GM19463 (cell line): Measurements from ENCODE around the gene UBE2G1.
"Not testable (repeated sequence)": the region's sequence is repeated elsewhere in the genome, so short reads cannot be mapped to it uniquely, and the experiment has no call there.

ENCODE experiments used
- ATAC-seq: cut with Tn5 transposase; IDR thresholded peaks from one replicate; pipeline ENCODE4 v1.9.1; 2021; ENCODE audit warnings: mild to moderate bottlenecking, moderate library complexity; ENCODE audit not compliant: unreplicated experiment

The UBE2G1 gene

DNA sequence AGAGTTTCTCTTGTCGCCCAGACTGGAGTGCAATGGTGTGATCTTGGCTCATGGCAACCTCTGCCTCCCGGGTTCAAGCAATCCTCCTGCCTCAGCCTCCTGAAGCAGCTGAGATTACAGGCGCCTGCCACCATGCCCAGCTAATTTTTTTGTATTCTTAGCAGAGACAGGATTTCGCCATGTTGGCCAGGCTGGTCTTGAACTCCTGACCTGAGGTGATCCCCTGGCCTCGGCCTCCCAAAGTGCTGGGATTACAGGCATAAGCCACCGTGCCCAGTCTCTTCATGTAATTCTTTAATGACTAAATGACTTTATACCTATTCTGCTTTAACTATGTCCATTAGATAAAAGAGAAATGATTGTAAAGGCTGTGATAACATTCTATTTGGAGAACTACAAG lies 111.2 kb downstream of the UBE2G1 start:
- ATAC-seq, result not testable (repeated sequence)

DNA sequence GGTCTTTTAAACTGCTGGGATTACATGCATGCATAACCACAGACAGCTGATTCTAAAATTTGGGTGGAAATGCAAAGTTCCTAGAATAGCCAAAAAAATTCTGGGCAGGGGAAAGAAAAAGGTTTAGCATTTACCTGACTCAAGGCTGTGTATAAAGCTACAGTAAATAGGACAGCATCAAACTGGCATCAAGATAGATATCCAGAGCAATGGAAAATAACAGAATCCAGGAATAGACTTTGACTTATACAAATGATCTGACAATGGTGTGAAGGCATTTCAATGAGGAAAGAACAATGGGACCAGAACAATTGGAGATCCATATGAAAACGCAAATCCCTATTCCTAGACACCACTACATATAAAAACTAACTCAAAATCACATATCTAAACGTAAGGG lies 115.6 kb downstream of the UBE2G1 start:
- no peak for ATAC-seq

DNA sequence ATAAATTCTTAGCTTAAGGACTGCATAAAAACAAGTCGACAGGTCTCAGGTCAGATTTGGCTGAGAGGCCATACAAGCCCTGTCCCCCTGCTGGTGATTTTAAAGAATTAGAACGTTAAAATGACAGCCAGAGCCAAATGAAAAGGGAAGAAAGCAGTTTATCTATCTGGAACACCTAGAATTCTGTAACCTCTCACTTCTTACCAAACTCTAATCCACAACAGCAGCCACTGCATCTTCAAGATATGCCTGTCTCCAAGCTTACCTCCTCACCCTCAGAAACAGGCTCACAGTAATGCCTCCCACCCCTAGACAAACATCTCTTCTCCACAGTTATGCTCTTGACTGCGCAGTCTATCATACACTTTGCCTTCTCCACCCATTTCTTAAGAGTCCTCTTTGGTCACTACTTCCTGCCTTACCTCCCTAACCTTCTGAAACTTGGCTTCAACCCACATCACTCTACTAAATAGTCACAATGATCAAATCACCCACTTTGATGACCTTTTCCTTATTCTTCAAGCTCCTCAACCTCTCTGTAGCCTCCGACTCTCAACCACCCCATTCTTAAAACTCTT lies 116.9 kb downstream of the UBE2G1 start:
- ATAC-seq, result no peak

DNA sequence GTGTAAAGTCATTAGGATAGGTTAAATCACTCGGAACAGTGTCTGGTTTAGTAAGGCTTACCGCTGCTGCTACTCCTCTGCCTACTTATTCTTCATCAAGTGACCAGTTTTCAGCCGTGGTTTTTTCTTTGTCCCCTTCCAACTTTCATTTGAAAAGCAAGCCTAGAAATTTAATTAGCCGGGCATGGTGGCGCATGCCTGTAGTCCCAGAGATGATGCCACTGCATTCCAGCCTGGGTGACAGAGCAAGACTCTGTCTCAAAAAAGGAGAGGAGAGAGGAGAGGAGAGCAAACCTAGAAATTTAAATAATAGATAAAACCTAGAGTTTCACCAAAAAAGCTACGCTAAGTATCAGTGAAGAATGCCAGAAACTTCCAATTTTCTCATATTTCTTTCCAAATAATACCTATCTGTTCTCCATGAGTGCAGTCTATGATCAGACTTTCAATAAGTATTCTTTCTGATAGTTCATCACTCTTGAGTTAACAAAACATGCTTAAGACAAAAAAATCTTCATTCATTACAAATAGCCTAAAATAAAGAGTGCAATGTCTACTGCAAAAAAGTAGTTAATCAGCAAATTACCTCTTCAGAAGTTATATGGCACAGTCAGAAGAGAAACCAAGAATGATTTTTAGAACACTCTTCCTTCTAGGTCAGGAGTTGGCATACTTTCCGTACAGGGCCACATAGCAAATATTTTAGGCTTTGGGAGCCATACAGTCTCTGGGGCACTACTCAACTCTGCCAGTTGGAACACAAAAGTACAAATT lies 117.8 kb downstream of the UBE2G1 start:
- no peak for ATAC-seq

DNA sequence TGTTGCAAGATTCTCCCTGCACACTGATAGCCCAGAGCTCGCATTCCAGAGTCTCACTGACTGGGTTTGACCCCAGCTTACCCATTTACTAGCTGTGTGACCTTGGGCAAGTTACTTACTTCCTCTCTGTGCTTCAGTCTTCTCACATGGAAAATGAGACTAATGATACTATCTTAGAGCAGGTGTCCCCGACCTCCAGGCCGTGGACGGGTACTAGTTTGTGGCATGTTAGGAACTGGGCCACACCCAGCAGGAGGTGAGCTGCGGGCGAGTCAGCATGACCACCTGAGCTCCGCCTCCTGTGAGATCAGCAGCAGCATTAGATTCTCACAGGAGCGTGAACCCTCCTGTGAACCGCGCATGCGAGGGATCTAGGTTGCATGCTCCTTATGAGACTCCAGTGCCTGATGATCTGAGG lies 118.5 kb downstream of the UBE2G1 start:
- ATAC-seq, result no peak

DNA sequence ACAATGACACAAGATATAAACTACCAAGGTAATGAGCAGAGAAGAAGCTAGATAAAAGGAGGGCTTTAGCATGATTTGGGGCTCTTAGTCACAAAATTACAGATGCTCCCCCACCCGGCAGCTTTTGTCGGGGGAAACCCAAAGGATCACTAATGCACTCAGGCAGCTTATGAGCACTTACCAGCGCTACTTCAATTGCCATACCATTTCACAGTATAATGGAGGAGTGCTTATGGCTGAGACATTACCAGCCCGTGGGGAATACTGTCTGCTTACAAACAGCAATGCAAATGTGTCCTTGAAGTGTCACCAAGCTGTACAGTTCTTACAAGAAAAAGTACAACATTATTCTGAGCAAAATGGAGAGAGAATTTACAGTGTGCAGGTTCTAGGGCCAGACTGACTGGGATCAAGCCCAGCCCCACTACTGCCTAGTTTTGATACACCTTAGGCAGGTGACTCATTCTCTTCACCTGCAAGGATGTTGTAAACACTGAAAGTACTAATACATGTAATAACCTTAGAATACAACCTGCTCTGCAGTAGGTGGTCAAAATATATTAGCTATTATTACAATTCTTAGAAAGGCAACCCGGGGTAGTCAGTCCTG lies 119.0 kb downstream of the UBE2G1 start:
- no peak for ATAC-seq

DNA sequence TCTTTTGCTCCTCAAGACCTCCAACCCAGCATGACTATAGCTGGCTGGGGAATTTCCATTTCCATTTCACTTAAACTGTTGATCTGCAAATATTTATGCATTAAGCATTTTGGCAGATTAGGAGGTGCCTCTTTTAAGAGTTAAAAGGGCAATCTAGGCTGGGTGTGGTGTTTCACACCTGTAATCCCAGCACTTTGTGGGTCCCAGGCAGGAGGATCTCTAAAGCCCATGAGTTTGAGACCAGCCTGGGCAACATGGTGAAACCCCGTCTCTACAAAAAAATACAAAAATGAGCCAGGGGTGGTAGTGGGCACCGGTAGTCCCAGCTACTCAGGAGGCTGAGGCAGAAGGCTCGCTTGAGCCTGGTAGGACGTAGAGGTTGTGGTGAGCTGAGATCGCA lies 119.8 kb downstream of the UBE2G1 start:
- no peak for ATAC-seq

DNA sequence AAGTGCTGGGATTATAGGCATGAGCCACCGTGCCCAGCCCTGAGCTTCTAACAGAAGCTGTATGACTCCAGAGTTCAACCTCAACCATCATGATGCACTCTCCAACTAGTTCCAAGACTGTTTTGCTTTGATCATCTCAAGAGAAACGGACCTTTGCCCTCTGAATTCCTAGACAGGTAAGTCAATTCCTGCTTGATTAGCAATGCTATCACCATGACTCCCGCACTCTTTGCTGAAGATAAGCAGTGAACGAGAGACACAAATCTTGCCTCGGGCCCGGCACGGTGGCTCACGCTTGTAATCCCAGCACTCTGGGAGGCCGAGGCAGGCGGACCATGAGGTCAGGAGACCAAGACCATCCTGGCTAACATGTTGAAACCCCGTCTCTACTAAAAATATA lies 124.9 kb downstream of the UBE2G1 start:
- no peak for ATAC-seq

DNA sequence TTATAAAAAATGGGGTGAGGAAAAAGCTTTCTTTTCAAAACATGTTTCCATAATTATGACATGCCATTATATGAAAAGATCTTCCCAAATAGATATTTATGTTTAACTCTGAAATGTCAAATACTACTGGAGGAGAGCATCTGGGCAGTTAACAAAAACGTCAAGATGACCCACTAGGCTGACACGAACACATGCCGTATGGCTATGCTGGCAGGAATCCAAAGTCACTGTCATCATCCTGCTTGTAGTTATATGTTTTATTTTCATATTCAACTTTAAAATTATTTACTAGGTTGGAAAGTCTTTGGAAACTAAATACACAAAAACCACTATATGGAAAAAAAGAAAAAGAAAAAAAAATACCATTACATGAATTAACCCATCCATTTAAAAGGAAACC lies 130.0 kb downstream of the UBE2G1 start:
- no peak for ATAC-seq

DNA sequence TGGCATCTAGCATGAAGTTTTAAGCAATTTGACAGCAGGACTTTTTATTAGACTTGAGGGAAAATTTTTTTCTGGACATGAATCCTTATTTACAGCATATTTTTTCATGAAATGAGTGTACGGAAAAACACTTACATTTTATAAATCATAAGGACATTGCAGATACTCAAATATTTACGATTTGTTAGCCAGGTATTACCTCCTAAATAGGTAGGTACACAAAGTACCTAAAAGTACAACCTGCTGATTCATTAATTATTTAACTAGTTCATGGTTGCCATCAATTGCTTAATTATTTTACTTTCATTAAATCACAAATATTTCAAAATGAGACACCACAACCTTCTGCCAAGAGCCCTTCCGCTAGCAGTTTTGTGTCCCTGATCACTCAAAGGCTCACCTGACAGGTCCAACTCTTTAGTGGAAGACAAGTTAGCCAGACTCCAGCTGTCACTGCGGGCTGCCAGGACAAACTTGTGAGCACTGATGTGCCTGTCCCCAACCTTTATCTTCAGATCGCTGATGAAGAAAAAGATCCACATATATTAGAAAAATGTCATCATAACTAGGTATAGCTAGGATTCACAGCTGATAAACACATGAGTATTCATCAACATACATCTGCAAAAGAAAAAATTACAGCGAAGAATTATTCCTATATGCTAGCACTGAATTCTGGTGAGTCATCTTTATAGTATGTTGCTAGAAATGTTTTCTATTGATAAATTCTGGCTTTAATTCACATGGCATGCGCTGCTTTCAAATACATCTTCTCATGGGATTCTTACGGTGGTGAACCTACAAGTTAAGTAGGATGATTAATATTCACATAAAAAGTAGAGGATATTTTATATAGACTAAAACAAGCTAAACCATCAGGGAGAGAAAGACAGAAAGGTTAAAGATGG lies 130.8 kb downstream of the UBE2G1 start:
- no peak for ATAC-seq

DNA sequence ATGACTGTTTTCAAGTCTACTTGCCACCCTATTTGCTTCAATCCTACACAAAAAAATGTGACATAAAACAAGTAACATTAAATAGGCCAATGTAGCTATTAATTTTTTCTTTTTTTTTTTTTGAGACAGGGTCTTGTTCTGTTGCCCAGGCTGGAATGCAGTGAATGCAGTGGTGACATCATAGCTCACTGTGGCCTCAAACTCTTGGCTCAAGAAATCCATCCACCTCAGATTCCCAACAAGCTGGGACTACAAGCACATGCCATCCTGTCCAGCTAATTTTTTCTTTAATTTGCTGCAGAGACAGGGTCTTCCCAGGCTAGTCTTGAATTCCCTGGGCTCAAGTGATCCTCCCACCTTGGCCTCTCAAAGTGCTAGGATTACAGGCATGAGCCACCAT lies 132.1 kb downstream of the UBE2G1 start:
- no peak for ATAC-seq

DNA sequence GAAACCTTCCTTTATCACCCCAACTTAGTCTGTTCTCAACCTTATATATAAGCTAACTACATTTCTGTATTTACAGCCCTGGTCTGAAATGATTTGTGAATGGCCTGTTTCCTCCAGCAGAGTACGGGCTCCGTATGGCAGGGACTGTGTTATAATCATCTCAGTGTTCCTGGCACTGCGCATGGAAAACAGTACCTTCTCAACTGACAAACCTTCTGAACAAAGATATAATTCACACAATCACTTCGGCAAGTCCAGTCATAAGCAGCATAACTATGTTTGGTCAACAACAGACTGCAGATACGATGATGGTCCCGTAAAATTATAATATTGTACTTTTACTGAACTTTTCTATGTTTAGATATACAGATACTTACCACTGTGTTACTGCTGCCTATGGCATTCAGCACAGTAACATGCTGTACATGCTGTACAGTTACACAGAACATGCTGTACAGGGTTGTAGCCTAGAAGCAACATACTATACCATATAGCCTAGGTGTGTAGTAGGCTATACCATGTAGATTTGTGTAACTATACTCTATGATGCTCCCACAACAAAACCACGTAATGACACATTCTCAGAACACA lies 132.7 kb downstream of the UBE2G1 start:
- no peak for ATAC-seq

DNA sequence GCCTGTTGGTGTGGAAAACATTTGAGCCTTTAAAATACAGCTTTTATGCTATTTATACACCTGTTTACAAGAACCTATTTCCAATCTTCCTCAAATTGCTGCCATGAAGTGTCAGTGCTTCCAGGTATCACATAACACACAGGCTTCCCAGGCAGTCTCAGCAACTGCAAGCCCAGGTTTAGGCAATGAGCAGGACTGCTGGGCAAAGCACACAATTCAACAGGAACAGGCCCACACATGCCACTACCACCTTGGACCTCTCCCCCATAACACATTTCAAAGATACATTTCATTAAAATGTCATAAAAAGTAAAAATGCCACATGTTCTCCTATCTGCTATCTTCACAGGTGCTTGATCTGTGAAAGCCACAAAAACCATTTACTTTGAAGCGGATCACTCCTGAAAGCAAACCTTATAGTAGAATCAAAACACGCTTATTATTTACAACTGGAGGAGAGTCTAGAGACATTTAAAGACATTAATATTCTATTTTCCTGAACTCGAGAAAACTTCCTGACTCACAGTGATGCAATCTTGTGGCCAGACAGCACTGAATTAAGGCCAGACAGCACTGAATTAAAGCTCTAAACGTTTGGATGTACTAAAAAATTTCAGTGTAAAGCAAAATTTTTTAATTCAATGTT lies 134.2 kb downstream of the UBE2G1 start:
- ATAC-seq, result no peak

DNA sequence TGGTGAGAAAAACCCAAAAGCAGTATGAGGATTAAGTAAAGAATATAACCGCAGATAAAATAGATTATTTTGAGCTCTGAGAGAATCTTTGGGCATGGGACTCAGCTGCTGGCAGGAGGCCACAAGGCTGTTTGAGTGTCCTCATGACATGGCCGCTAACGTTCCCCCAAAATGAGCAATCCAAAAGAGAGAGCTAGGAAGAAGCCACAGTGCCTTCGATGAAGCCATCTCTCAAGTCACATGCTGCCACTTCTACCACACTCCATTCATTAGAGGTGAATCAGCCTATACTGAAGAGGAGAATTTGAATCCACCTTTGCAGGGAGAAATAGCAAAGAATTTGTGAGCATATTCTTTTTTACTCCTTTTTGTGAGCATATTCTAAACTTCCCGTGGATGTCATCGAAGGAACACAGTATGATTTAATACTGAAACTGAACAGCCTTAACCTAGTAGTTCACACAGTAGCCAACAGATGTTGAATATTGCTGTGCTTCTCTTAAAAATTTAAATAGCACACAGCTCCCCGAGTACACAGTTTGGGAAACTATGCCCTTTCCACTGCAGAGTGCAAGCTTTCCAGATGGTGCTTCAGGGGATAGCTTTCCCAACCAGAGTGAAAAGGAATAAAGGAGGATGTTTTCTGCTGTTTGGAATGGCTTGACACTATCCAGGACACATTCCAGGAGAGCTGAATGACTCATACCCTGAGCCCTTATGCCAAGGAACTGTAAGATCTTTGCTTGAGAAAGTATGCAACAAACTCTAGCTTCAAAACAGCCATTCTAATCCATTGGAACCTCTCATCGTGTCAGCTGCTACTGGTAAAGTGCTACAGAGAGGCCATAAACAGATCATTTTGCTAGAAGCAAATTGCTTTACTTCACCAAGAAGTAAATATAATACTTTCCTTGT lies 136.6 kb downstream of the UBE2G1 start:
- ATAC-seq, result no peak

DNA sequence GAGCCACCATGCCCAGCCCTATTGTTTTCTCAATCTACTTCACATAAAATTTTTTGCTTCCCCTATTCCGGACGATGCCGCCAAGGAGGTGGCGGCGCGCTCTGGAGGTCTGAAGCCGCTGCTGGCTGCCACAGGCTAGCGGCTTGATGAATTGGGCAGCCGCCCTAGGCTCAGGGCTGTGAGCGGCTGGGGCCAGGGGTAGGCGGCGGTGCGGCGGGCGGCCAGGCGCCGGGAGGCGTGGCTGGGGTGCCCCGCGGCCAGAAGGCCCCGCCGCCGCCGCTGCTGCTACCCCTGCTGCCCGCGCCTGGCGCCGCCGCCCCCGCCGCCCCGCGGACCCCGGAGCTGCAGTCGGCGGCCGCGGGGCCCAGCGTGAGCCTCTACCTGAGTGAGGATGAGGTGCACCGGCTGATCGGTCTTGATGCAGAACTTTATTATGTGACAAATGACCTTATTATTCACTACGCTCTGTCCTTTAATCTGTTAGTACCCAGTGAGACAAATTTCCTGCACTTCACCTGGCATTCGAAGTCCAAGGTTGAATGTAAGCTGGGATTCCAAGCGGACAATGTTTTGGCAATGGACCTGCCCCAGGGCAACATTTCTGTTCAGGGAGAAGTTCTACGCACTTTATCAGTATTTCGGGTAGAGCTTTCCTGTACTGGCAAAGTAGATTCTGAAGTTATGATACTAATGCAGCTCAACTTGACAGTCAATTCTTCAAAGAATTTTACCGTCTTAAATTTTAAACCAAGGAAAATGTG lies 144.4 kb downstream of the UBE2G1 start:
- no peak for ATAC-seq

DNA sequence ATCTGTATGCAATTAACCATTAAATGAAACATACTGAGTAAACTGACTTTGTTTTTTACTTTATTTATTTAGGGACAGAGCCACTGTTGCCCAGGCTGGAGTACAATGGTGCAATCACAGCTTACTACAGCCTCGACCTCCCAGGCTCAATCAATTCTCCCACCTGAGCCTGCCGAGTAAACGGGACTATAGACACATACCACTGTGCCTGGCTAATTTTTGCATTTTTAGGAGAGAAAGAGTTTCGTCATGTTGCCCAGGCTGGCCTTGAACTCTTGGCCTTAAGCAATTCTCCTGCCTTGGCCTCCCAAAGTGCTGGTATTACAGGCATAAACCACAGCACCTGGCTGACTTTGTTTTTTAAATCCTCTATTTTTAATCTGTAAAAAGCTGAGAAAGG lies 145.3 kb downstream of the UBE2G1 start:
- ATAC-seq, result no peak

DNA sequence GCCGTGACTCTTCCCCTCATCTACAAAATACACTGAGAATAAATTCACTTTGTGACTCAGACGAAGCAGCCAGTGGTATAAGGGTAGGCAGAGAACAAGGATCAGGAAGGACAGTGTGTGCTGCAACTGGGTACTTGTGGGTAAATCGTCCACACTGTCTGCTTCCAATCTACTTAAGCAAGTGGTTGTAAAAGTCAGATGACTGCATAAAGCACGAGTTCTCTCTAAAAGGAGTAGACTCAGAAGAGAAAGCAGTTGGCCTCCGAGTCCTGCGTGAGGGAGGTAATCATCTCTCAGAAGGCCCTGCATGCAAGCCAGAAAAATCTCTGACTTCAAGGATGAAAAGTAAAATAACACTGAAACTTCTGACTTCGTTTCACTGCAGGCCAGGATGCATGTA lies 145.8 kb downstream of the UBE2G1 start:
- no peak for ATAC-seq
